C4-2B (cell line): Measurements from ENCODE around the gene TXLNB.

ENCODE experiments used
- CTCF ChIP-seq: fragments of 450-650 bp; conservative IDR thresholded peaks from 2 replicates; pipeline ENCODE4 v1.5.1; 2017; ENCODE audit warnings: mild to moderate bottlenecking
- ZFX ChIP-seq: fragments of 450-650 bp; IDR thresholded peaks from 2 replicates; pipeline ENCODE4 v1.6.1; 2017

GRCh38 chr6:139320081-139320480 is 28.3 kb upstream of the TXLNB start:
- TF ChIP-seq CTCF (no peak), ZFX (no peak)
